NB4 (cell line): ENCODE results near the gene FTMT.

Source experiments
- MAX ChIP-seq: IDR thresholded peaks from 2 replicates; pipeline ENCODE4 v1.6.1; 2011; ENCODE audit warnings: low read depth, low read length
- MYC ChIP-seq: IDR thresholded peaks from 2 replicates; pipeline ENCODE4 v1.6.1; 2011; ENCODE audit warnings: low read depth, low read length
- POLR2A ChIP-seq: IDR thresholded peaks from 2 replicates; pipeline ENCODE4 v1.6.1; 2011; ENCODE audit warnings: mild to moderate bottlenecking; ENCODE audit not compliant: insufficient read length; ENCODE audit errors: extremely low read depth
- TF ChIP-seq, protein P1 (sequence below): IDR thresholded peaks from one replicate; pipeline ENCODE4 v1.5.1; 2012; ENCODE audit warnings: low read depth, low read length

DNA sequence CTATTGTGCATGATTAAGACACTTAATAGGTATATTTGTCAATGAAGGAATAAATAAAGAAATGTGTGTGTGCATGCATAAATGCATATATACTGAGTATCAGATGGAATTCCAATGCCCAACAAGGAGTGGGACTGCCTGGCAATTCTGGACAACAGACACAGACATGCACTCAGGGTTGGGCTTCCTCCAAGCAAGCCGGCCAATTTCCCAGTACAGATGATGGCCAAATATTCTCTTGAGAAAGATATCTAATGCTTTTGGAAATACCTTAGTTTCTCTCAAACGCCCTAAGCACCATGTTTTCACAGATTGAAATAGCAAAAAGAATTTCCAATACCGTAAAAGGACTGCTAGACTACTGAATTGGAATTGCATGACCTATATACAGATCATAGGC, 11.1 kb downstream of the FTMT start:
- TF ChIP-seq, protein P1, sequence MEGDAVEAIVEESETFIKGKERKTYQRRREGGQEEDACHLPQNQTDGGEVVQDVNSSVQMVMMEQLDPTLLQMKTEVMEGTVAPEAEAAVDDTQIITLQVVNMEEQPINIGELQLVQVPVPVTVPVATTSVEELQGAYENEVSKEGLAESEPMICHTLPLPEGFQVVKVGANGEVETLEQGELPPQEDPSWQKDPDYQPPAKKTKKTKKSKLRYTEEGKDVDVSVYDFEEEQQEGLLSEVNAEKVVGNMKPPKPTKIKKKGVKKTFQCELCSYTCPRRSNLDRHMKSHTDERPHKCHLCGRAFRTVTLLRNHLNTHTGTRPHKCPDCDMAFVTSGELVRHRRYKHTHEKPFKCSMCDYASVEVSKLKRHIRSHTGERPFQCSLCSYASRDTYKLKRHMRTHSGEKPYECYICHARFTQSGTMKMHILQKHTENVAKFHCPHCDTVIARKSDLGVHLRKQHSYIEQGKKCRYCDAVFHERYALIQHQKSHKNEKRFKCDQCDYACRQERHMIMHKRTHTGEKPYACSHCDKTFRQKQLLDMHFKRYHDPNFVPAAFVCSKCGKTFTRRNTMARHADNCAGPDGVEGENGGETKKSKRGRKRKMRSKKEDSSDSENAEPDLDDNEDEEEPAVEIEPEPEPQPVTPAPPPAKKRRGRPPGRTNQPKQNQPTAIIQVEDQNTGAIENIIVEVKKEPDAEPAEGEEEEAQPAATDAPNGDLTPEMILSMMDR: no peak
- TF ChIP-seq POLR2A: no peak
- no peak for TF ChIP-seq MAX
- no peak for TF ChIP-seq MYC
